GOT3 (cell line): ENCODE measurements around the gene B3GALNT2.

ENCODE experiments used
- DNase-seq: peaks from one replicate; lab custom pipeline; 2025; ENCODE audit warnings: mixed read lengths; lab: John Stamatoyannopoulos, UW

B3GALNT2 gene

GRCh38 chr1:235409042-235409820 lies 95.0 kb downstream of the B3GALNT2 start:
- no peak for DNase-seq

- DNase-seq = no peak
These were observed 95.7 kb downstream of the B3GALNT2 start for GRCh38 chr1:235408503-235408960.

GRCh38 chr1:235407419-235407818 lies 96.8 kb downstream of the B3GALNT2 start:
- no peak for DNase-seq

- no peak for DNase-seq
These were observed 100.1 kb downstream of the B3GALNT2 start for GRCh38 chr1:235404190-235404589.

- DNase-seq = no peak
These were observed 100.7 kb downstream of the B3GALNT2 start for GRCh38 chr1:235403593-235403992.

GRCh38 chr1:235402457-235403200 lies 101.6 kb downstream of the B3GALNT2 start:
- DNase-seq = no peak

GRCh38 chr1:235401251-235401650 lies 103.0 kb downstream of the B3GALNT2 start:
- no peak for DNase-seq
